OCI-LY7 (cell line): ENCODE results near the gene ANKH. TPM values are rescaled to one million over a fixed set of nuclear protein-coding genes. Genes with fewer than 3 reads are reported as not detected.

Source experiments
- BruUV-seq: library from RNA; stranded (reverse); fragments of 400-500 nt; replicated peaks from 2 replicates; lab custom pipeline; 2021; lab: Mats Ljungman, UMichigan
- CTCF ChIA-PET: fragments of 300-600 bp; sonication (Branson Sonifier 250); formaldehyde crosslinking; loops from one replicate; lab custom pipeline; 2022; ENCODE audit warnings: antibody characterized with exemption; ENCODE audit not compliant: unreplicated experiment; lab: Charles Lee
- POLR2A ChIA-PET: fragments of 300-600 bp; sonication (Branson Sonifier 250); formaldehyde crosslinking; loops from one replicate; lab custom pipeline; 2022; ENCODE audit warnings: antibody characterized with exemption; lab: Charles Lee
- DNase-seq: peaks from one replicate; pipeline ENCODE4 v3.0.0-alpha.2; 2015; ENCODE audit warnings: low spot score
- H2AFZ ChIP-seq: fragments of 200-600 bp; sonication (generic), shearing (Covaris generic); 2 replicates; pipeline ENCODE4 v1.6.1; 2014; ENCODE audit warnings: mild to moderate bottlenecking, antibody characterized with exemption, low read length, moderate library complexity
- H3K27ac ChIP-seq: fragments of 200-600 bp; sonication (generic); 2 replicates; pipeline ENCODE4 v1.5.1; 2014; ENCODE audit warnings: mixed run types, low read depth, mild to moderate bottlenecking, moderate library complexity, low read length, inconsistent platforms; ENCODE audit not compliant: poor library complexity, severe bottlenecking
- H3K36me3 ChIP-seq: fragments of 200-600 bp; sonication (generic); 2 replicates; pipeline ENCODE4 v1.6.1; 2014; ENCODE audit warnings: mild to moderate bottlenecking, antibody characterized with exemption, low read length, moderate library complexity, mixed read lengths; ENCODE audit not compliant: insufficient read depth
- H3K4me1 ChIP-seq: fragments of 200-600 bp; sonication (generic); 2 replicates; pipeline ENCODE4 v1.5.1; 2014; ENCODE audit warnings: mild to moderate bottlenecking, low read length; ENCODE audit not compliant: insufficient read depth, poor library complexity, severe bottlenecking
- H3K4me2 ChIP-seq: fragments of 200-600 bp; sonication (generic); 2 replicates; pipeline ENCODE4 v1.6.1; 2014; ENCODE audit warnings: mild to moderate bottlenecking, low read length
- H3K4me3 ChIP-seq: fragments of 200-600 bp; sonication (generic); 2 replicates; pipeline ENCODE4 v1.5.1; 2014; ENCODE audit warnings: mild to moderate bottlenecking, low read depth, low read length; ENCODE audit not compliant: poor library complexity, severe bottlenecking
- H3K79me2 ChIP-seq: fragments of 200-600 bp; sonication (generic); 2 replicates; pipeline ENCODE4 v1.6.1; 2016; ENCODE audit warnings: low read depth, mild to moderate bottlenecking, low read length, moderate library complexity, mixed read lengths; ENCODE audit not compliant: insufficient read depth
- H3K9me2 ChIP-seq: fragments of 200-600 bp; sonication (generic); 2 replicates; pipeline ENCODE4 v1.6.1; 2016; ENCODE audit warnings: mild to moderate bottlenecking, low read length, mixed read lengths; ENCODE audit not compliant: insufficient read depth
- H3K9me3 ChIP-seq: fragments of 200-600 bp; sonication (generic); 2 replicates; pipeline ENCODE4 v1.6.1; 2014; ENCODE audit warnings: mild to moderate bottlenecking, mixed run types, low read length, mixed read lengths
- H4K20me1 ChIP-seq: fragments of 200-600 bp; sonication (generic); 2 replicates; pipeline ENCODE4 v1.6.1; 2014; ENCODE audit warnings: mild to moderate bottlenecking, antibody characterized with exemption, low read length, moderate library complexity, mixed read lengths; ENCODE audit not compliant: insufficient read depth
- CTCF ChIP-seq: fragments of 200-600 bp; sonication (generic); conservative IDR thresholded peaks from 2 replicates; pipeline ENCODE4 v1.5.1; 2014; ENCODE audit warnings: mild to moderate bottlenecking, antibody characterized with exemption, low read length, moderate library complexity, mixed read lengths
- EZH2phosphoT487 ChIP-seq: fragments of 200-600 bp; sonication (generic); IDR thresholded peaks from 2 replicates; pipeline ENCODE4 v1.6.1; 2018; ENCODE audit warnings: low read depth, borderline replicate concordance, mild to moderate bottlenecking, mixed run types, antibody characterized with exemption, low read length, moderate library complexity, mixed read lengths
- intact Hi-C: fragments of 100-400 bp; cut with micrococcal nuclease; formaldehyde crosslinking; loops from one replicate; pipeline ENCODE4 v1.10.0; 2022; ENCODE audit not compliant: unreplicated experiment
- total RNA-seq, 2 experiments: library from RNA; depleted of rRNA in 1 of 2; stranded (reverse); fragments of >200 nt in 1 of 2; shearing (Covaris generic) in 1 of 2; gene quantifications; 2 replicates each; pipeline ENCODE4 v1.2.3, GENCODE V29; 2014 to 2022

Gene ANKH
- total RNA-seq, 2 experiments from 2014 or later: 23.1 to 80.4 TPM

GRCh38 chr5:14778792-14779070, 92.8 kb downstream of the ANKH start:
- intact Hi-C loops: no loop called here
- no TSS peak for BruUV-seq
- CTCF ChIA-PET: no interaction called here
- TF ChIP-seq EZH2phosphoT487 (no peak), CTCF (no peak)
- POLR2A ChIA-PET: no interaction called here
- Histone ChIP-seq H3K9me3 (no peaks in the 10 kb centered on the region), H3K36me3 (peaks cover 7% of the 10 kb centered on the region), H3K27ac (no peak overlapping the region), H3K4me2 (no peak overlapping the region), H3K79me2 (0 out of 2 replicates have a peak, but pooled peaks cover under 1% of the 10 kb centered on the region), H4K20me1 (no peaks in the 10 kb centered on the region; the same call in 1 of the 2 replicates), H2AFZ (no peak overlapping the region), H3K4me3 (no peak overlapping the region), H3K4me1 (no peaks in the 10 kb centered on the region), H3K9me2 (no peaks in the 10 kb centered on the region)
- no peak for DNase-seq

- H3K36me3 ChIP-seq: peaks cover 7% of the 10 kb centered on the region
- H3K4me2 ChIP-seq: no peak overlapping the region
- H3K4me1 ChIP-seq: no peaks in the 10 kb centered on the region
- H3K9me2 ChIP-seq: no peaks in the 10 kb centered on the region
- DNase-seq: no peak
- intact Hi-C loops: no loop called here
- no TSS peak for BruUV-seq
- H4K20me1 ChIP-seq: no peaks in the 10 kb centered on the region; the same call in 1 of the 2 replicates
- ChIA-PET CTCF (no interaction called here), POLR2A (no interaction called here)
- H3K9me3 ChIP-seq: no peaks in the 10 kb centered on the region
- H3K4me3 ChIP-seq: no peak overlapping the region
- H3K79me2 ChIP-seq: 0 out of 2 replicates have a peak, but pooled peaks cover 4% of the 10 kb centered on the region
- no peak overlapping the region for H2AFZ ChIP-seq
- H3K27ac ChIP-seq: no peak overlapping the region
- TF ChIP-seq CTCF: no peak
- TF ChIP-seq EZH2phosphoT487: no peak
Observed at GRCh38 chr5:14777932-14778791, 93.4 kb downstream of the ANKH start.

- Histone ChIP-seq H3K4me3 (no peak overlapping the region), H3K79me2 (0 out of 2 replicates have a peak, but pooled peaks cover 4% of the 10 kb centered on the region), H3K4me1 (no peaks in the 10 kb centered on the region), H3K27ac (no peak overlapping the region), H2AFZ (no peak overlapping the region), H4K20me1 (no peaks in the 10 kb centered on the region), H3K9me3 (no peaks in the 10 kb centered on the region), H3K36me3 (peaks cover 7% of the 10 kb centered on the region; the same call in 1 of the 2 replicates), H3K9me2 (no peaks in the 10 kb centered on the region), H3K4me2 (no peak overlapping the region)
- no peak for DNase-seq
- TF ChIP-seq EZH2phosphoT487: no peak
- TF ChIP-seq CTCF: no peak
- POLR2A ChIA-PET: no interaction called here
- CTCF ChIA-PET: no interaction called here
- intact Hi-C loops: no loop called here
- no TSS peak for BruUV-seq
Observed at GRCh38 chr5:14777187-14777586, 94.4 kb downstream of the ANKH start.
